Measurements from ENCODE around the gene ALPP. TPM values are rescaled to one million over a fixed set of nuclear protein-coding genes. Genes with fewer than 3 reads are reported as not detected.

ALPP gene
- under 0.01 TPM in 1 of 2 replicates, not detected in the other for total RNA-seq

GRCh38 chr2:232378735-232379151, at the start of gene ALPP:
Gene ALPP (plus strand): TSS chr2:232378751. CDS start chr2:232378803, 52 bp downstream.

GRCh38 chr2:232406556-232407310, 28.2 kb downstream of the ALPP start, which contains the start of gene ALPG:
Gene ALPG (plus strand): TSS chr2:232406844. CDS start chr2:232406895, 51 bp downstream.

Other genes starting within 250 kb of the ALPP start
- gene ALPG, start 28.1 kb downstream of the ALPP start, total RNA-seq, result not detected in 2 replicates
- not detected in 2 replicates for gene ALPI, start 77.4 kb downstream of the ALPP start, total RNA-seq
- not detected in 2 replicates for gene ECEL1, start 109.1 kb downstream of the ALPP start, total RNA-seq
- gene PRSS56, start 141.6 kb downstream of the ALPP start, total RNA-seq, result not detected in 2 replicates
- not detected in 2 replicates for gene CHRND, start 147.4 kb downstream of the ALPP start, total RNA-seq
- not detected in 2 replicates for gene CHRNG, start 160.9 kb downstream of the ALPP start, total RNA-seq
- gene TIGD1, start 171.8 kb downstream of the ALPP start, total RNA-seq, result 1.0 and 2.8 TPM in 2 replicates
- 60.2 and 68.7 TPM in 2 replicates for gene EIF4E2, start 171.9 kb downstream of the ALPP start, total RNA-seq

Data from nasal cavity respiratory epithelium epithelial cell of viscerocranial mucosa (primary cell).